GM11168 (cell line): ENCODE measurements around the gene GRIA4.
"Not testable (repeated sequence)": the region's sequence is repeated elsewhere in the genome, so short reads cannot be mapped to it uniquely, and the experiment has no call there.

Experiments used
- in situ Hi-C: fragments of 300-500 bp; cut with MboI; formaldehyde crosslinking; loops from one replicate; pipeline ENCODE4 v1.12.0; 2022; ENCODE audit warnings: low sequenced_read_pairs; ENCODE audit not compliant: unreplicated experiment

The GRIA4 gene

DNA sequence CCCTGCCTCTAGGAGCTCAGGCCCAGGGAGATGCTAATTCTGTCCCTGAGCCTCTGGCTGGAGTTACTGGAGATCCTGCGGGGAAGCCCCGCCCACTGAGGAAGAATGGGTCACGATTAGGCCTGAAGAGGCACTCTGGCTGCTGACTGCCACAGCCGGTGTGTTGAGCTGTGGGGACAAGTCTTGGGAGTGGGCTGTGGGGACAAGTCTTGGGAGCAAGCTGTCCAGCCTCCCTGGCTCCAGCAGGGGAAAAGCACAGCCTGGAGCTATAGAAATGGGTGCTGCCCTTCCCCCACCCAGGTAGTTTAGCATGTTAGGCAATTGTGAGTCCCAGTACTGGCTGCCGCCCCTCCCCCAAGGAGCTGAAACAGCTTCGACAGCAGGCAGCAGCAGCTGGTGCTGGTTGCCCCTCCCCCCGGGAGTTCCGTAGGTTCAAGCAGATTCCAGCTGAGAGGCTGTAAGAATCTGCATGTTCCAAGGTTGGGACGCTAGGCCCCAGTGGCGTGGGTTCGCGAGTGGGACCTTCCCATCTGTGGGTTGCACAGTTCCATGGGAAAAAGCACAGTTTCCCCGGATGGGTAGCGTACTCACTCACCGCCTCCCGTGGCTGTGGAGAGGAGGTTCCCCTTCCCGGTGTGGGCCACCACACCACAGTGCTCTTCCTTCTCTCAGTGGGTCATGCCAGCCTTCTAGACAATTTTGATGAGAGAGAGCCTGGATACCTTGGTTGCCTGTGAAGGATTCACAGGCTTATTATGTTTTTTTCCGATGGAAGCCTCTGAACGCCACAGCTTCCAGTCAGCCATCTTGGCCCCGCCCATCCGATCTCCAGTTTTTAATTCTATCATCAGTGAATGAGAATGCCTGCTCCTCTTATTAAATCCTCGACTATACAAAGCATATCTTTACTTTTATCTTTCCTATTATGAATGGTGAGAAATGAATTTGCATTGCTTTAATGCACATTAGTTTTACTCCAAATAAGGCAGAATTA lies 350.7 kb downstream of the GRIA4 start:
- in situ Hi-C loops: no loop called here

DNA sequence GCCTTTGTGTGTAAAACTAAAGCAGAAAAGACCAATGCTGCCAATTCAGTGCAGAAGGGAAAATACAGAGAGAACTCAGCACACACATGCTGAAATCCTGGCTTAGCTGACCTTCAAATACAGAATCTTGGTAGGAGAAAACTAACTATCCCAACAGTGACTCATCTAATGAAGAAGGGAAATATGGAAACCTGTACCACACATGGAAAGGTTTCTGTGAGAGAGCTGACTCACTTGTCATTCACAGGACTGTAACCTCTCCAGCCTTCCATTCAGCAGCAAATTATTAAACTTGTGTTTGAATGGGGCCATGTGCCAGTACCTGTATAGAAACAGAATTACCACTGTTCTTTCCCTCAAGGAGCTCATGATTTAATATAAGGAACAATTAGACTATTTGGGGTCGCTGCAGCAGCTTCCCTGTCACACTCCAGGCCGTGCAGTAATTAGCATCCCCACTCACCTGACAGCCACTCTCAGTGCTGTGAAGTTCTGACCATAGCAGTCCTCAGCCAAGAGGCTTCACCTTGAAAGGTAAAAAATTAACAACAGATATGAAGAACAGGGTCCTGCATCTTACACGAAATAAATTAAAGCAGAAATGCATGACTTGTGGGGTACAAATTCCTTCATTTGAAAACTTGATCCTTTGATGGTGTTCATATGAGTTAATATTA lies 358.3 kb downstream of the GRIA4 start:
- in situ Hi-C loops: no loop called here

DNA sequence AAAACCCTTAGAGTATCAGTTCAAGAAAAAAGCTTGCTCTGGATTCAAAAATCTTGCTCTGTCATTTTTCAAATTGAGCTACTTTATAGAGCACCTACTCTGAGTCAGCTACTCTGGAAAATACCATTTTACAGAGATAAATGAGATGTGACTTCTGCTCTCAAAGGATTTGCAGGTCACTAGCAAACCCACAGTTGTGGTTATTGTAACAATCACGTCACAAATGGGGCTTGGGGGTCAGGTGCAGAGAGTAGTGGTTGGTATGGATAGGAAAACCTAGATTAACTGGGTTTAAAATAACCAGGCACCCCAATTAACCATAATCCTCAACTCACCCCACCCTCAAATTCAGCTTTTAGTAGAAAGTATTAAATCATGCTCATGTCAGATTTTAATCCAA lies 359.9 kb downstream of the GRIA4 start:
- in situ Hi-C loops: no loop called here

DNA sequence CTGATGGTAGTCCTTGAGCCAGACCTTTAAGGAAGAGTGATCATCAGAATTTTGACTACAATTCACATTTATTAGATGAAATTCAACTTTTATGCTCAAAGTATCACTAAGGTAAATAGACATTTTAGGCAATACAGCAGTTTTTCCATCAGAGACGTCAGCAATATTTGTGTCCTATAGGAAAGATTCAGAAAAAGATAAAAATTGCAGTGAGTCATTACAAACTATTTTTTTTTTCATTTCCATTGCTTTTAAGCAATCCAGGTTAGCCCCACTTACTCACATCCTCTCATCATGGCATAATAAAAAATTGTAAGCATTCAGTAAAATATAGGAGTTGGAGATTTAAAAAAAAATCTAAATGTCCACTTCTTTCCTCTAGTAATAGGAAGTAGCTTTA lies 365.3 kb downstream of the GRIA4 start:
- in situ Hi-C loops: no loop called here

DNA sequence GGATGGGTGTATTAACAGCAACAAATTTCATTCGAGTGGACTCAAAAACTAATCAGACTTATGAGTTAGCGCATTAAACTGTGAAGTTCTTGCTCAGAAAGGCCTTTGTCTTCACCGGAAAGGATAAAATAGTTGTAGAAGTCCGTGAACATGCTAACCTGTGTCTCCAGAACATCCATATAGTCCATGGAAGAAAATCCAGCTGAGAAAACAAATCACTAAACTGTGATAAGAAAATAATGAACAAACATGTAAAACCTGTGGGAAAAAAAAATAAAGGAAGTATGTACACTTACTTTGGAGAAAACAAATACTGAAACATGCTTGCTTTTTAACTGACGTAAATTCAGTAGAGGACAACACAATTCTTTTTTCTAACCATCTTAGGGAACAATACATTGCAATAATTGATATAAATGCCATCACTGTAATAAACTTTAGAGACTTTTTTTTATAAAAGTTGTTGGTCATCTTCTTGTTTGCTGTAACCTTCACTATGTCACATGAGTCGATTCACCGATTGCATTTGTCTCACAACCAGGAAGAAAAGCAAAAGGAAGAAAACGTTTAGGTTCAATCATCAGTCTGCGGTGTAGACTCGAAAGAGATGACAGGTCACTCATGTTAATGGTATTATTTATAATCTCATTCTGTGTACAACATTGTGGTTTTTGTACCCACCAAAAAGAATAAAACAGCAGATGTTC lies 370.3 kb downstream of the GRIA4 start:
- in situ Hi-C loops: no loop called here

DNA sequence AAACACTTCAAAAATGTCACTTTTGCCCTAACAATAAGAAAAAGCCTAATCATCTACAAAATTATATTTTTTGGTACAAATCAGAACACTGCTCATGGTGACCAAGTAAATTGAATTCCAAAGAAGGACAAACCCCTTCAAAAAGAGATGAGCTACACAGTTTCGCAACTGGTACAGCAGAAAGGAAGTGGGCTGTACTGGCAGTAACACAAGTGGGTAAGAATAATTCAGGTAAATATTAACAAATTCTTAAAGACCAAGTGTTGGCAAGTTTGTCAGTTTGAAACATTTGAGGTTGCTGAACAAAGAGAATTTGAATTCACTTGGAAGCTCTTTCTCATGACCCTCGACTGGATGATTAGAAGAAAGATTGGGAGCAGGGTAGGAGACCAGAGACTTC lies 376.7 kb downstream of the GRIA4 start:
- in situ Hi-C loops: no loop called here

DNA sequence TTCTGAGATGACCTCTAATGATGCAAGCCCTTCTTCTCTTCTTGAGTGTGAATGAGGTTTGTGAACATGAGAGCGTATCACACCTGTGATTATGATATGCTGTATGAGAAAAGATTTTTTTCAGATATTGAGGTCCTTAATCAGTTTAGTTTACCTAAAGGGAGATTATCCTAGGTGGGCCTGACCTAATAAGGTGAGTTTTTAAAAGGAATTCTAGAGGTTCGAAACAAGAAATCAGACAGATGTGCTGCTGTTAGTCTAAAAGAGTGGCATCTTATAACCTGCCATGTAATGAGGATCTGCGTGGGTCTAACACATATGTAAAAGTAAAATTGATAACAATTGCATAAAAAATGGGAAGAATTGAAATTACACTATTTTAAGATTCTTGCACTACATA lies 378.3 kb downstream of the GRIA4 start:
- in situ Hi-C loops: no loop called here

DNA sequence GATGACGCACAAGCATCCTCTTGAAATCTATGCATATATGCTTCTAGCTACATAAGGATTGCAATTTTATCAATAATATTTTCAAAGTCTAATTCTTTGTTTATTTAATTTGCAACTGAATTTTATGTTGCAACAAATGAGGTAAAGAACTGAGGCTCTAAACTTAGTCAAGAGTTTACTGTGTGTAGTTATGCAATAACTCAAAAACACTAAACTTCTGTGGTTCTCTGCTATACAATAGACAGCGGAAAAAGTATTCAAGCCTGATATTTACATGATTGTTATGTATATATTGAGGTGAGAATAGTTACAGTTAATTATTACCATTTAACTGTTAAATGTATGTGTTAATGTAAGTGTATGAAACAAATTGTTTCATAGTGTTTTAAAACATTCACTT lies 379.3 kb downstream of the GRIA4 start:
- in situ Hi-C loops: no loop called here

DNA sequence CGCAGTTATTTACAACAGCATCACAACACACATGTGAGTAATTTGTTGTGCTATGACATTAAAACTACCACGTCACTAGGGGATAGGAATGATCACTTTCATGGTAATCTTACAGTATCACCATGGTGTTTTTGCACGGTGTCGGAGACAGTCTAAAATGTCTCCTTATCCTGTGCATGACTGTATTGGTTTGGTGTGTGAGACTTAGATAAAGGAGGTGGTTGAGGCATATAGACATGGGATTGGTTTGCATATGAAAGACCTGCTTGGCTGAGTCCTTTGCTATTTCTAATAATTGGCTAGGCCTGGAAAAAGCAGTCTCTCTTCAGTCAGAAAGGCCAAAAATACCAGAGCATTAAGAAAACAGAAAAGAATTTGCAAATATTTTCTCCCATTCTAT lies 382.0 kb downstream of the GRIA4 start:
- in situ Hi-C loops: no loop called here

DNA sequence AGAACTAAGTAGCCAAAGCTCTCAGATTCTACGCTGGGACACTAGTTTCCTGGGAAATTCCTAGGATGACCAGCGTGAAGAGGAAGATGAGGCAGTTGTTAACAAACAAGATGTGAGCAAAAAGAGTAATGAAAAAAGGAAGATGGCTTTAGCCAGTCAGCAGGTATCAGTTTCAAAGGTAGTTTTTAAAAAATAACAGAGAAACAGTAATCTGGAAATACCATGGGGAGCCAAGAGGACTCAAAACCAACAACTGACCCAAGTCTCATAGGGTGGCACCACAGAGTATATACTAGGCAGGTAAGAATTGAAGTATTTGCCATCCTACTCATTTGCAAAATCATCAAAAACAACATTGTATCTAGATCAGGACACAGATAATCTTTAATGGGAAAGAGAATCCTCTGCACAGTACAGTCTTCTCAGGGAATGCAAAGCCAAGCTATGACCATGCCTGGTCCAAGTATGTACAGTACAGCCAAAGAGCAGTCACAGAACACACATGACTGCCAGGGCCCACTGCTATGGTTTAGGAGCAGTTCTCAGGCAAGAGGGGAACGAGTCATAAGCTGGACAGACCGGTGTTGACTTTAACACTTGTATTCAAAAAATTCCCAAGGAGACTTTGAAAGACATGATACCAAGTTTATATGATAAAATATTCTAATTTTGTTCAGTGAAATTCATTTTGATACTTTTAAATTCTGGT lies 391.6 kb downstream of the GRIA4 start:
- in situ Hi-C loops: no loop called here

DNA sequence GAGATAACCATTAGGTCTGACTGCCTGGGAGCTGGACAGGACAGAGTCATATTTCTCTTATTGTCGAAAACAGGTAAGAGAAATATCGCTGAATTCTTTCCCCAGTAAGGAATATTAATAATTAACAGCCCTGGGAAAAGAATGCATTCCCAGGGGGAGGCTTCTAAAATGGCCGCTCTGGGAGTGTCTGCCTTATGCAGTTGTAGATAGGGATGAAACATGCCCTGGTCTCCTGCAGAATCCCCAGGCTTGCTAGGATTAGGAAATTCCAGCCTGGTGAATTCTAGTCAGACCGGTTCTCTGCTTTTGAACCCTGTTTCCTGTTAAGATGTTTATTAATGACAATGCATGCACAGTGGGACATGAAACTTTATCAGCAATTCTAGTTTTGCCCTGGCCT lies 393.2 kb downstream of the GRIA4 start:
- in situ Hi-C loops: not testable (repeated sequence)

DNA sequence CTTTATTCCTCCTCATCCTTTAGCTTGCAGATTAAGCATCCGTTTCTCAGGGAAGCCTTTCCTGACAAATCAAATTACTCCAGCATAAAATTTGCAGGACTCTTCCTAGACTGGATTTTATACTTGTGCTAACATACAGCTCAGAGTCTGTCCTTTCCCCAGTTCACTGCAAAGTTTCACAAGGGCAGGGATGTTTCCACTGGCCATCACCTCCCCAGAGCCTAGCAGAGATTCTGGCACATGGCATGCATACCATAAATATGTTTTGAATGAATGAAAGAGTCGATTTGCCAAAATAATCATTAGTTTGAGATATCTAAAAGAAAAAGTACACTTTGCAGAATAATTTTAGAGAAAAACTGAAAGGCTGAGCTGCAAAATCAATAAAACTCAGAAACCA lies 401.6 kb downstream of the GRIA4 start:
- in situ Hi-C loops: no loop called here

DNA sequence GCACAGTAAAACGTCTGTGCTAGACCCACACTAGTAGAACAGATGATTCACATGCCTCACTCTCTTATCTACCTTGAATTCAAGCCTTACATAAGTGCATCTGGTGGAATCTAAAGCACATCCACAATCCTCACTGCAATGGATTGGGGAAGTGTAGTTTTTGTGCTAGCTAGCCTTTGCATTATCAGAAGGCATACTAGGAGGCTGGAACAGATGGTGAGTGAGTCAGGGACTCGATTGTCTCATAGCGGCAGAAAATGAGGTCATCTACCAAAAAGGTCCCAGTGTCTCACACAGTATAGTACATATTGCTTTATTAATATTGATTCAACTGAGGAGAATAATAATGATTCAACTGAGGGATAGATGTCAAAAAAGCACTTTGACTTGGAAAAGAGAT lies 402.9 kb downstream of the GRIA4 start:
- in situ Hi-C loops: no loop called here

DNA sequence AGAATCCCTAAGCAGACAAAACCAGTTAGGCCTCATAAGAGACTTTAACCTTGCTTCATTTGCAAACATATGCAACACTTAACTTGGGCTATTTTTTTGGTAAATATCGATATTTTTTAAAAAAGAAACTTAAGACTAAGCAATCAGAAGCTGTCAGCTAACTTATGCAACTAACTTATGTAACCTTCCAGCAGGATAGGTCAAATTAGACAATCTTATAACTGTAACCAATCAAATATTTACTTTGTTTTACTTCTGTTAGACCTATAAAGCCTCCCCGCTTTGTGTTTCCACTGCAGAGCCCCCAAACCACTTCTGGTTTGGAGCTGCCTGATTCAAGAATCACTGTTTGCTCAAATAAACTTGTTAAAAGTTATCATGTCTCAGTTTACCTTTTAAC lies 404.2 kb downstream of the GRIA4 start:
- in situ Hi-C loops: no loop called here

DNA sequence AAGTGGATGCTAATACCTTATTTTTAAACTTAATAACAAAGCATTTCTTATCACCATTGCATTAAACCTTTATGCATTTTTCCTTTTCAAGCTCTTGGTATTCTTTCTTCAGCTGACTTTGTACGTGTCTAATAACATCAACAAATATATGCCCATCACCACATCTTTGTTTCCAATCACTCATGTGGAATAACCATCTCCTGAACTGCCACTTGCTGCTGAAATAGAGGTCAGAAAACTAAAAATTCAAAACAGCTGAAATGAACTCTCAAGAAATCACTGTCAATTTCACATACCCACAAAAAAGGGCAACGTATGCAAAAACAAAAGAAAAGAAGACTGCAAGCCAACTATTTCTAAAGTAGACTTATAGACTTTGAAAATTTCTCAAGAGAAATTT lies 404.7 kb downstream of the GRIA4 start:
- in situ Hi-C loops: no loop called here

DNA sequence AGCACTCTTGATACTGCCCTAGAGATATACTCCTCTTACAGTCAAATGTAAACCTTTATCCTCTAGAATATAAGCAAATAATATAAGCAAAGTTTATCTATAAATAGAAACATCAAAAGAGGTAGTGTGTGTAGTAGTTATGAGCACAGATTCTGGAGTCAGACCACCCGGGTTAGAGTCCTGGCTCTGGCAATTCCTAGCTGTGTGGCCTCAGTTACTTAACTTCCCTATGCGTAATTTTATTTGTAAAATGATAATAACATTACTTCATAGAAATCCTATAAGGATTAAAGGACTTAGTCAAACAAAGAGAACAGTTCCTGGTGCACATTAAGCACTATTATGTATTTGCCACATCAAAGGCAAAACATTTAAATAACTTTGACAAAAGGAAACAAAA lies 405.2 kb downstream of the GRIA4 start:
- in situ Hi-C loops: no loop called here

DNA sequence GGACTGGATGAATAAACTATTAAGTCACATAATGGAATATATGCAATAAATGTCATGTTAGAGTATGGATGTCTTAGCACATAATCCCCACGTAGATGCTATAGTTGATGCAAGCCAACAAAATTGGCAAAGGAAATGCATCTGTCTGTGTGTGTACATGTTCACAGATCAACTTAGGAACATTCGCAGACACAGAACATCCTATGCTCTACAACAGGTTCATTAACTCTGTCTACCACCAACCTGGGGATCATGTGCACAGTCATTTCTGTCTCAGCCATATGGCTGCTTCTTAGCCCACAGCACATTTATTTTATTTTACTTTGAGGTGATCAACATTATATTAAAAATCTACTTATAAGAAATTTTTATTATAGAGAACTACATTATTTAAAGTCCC lies 407.2 kb downstream of the GRIA4 start:
- in situ Hi-C loops: no loop called here

DNA sequence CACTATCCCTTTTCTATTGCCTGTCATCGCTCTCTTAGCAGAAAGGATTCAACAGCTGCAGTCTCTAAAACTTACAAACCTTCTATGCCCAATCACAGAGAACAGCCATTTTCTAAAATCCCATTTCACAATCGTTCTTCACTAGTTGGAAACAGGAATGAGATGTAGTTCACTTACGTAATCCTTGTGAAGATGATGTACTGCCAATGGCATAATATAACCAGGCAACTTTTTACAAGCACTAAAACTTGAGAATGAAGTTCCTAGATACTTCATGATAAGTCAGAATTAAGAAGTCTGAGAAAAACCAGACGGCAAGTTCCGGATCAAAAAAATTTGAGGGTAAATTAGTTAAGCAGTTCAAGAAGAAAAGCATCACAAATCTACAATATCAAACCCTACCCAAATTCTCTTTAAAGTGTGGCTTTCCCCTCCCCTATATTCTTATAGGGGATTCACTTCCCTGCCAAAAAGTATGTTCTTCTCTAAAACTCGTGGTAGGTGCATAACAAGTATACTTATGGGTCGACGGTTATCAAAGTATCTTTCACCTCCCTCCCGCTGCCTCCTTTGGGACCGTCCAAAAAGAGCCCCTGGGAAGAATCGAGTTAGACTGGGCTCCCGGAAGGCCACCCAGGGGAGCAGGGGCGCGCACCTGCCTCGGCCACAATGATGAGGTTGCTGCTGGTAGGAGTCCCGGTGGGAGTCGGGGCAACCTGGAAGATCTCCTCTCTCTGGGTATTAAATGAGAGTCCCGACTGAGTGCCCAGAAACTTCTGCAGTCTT lies 411.5 kb downstream of the GRIA4 start:
- in situ Hi-C loops: no loop called here

DNA sequence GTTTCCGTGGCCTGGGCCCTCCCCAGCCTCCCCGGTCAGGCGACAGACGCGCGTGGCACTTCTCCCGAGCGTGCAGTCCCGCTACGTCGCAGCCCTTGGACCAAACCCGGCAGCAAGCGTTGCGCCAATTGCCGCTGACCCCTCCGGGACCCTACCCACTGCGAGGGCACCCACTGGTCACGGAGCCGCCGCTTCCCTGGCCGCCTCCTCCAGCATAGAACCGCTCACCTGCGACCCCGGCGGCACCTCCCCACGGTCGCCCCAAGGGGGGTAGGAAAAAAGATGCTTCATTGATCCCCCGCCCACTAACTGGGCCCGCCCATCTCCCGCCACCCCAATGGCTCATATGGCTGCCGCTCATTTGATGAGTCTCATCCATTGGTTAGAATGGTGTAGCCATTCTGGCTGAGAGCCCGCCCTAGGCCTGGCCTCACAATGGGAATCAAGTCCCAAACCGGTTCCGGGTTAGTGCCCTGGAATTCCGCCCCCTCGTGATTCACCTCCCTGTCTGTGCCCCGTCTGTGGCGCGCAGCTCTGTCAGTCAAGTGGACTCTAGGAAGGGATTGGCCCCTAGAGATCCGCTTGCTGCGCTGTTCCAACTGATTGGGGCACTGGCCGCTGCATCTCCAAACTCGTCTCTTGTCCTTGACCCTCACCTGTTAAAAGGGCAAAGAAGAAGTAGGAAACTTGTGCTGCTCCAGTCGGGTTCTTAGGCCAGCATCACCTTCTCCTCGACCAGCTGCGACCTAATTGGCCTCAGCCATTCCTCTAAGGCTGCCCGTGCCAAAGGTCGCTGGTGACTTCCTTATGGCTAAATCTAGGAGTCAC lies 412.3 kb downstream of the GRIA4 start, which contains the start of gene MSANTD4:
TSS of gene MSANTD4 (minus strand) at position 274 of the 828 bp plus-strand sequence. CDS start 11,323 bp downstream, outside the sequence.
- in situ Hi-C loops: no loop called here
